ENCODE results near the gene SCN3B.

Gene SCN3B

GRCh38 chr11:123640029-123640428 lies 14.4 kb downstream of the SCN3B start:
- no peak for DNase-seq (ENCODE audit: low read depth, low spot score)
- Histone ChIP-seq H3K27me3 (ENCODE audit: control insufficient read depth, insufficient read depth, low read length) (no peaks in the 10 kb centered on the region), H3K4me1 (ENCODE audit: control insufficient read depth, insufficient read depth, low read length) (peaks cover 3% of the 10 kb centered on the region; the same call in 1 of the 2 replicates), H3K27ac (ENCODE audit: low read length) (no peak overlapping the region), H3K36me3 (ENCODE audit: control insufficient read depth, insufficient read depth, low read length) (no peaks in the 10 kb centered on the region), H3K4me3 (ENCODE audit: low read length) (no peak overlapping the region), H3K9me3 (ENCODE audit: control insufficient read depth, insufficient read depth, low read length) (no peaks in the 10 kb centered on the region)
- no CpG with 5 or more reads among the region's 5 CpGs for WGBS (ENCODE audit: insufficient coverage, insufficient read length)

- WGBS (ENCODE audit: insufficient coverage, insufficient read length): no CpG with 5 or more reads among the region's 3 CpGs
- H3K4me1 ChIP-seq (ENCODE audit: control insufficient read depth, insufficient read depth, low read length): no peaks in the 10 kb centered on the region
- H3K27me3 ChIP-seq (ENCODE audit: control insufficient read depth, insufficient read depth, low read length): no peaks in the 10 kb centered on the region
Measured at GRCh38 chr11:123630126-123630608, 24.3 kb downstream of the SCN3B start.

GRCh38 chr11:123628936-123629683 lies 25.3 kb downstream of the SCN3B start:
- H3K27me3 ChIP-seq (ENCODE audit: control insufficient read depth, insufficient read depth, low read length): no peaks in the 10 kb centered on the region
- no peaks in the 10 kb centered on the region for H3K4me1 ChIP-seq (ENCODE audit: control insufficient read depth, insufficient read depth, low read length)
- H3K36me3 ChIP-seq (ENCODE audit: control insufficient read depth, insufficient read depth, low read length): no peaks in the 10 kb centered on the region
- no peak for DNase-seq (ENCODE audit: low read depth, low spot score)
- H3K27ac ChIP-seq (ENCODE audit: low read length): no peak overlapping the region
- no CpG with 5 or more reads among the region's 10 CpGs for WGBS (ENCODE audit: insufficient coverage, insufficient read length)
- no peak overlapping the region for H3K4me3 ChIP-seq (ENCODE audit: low read length)
- H3K9me3 ChIP-seq (ENCODE audit: control insufficient read depth, insufficient read depth, low read length): no peaks in the 10 kb centered on the region

More at GRCh38 chr11:123630126-123630608, 24.3 kb downstream of the SCN3B start:
- H3K27ac ChIP-seq (ENCODE audit: low read length): no peak overlapping the region
- no peaks in the 10 kb centered on the region for H3K36me3 ChIP-seq (ENCODE audit: control insufficient read depth, insufficient read depth, low read length)
- no peak for DNase-seq (ENCODE audit: low read depth, low spot score)
- no peaks in the 10 kb centered on the region for H3K9me3 ChIP-seq (ENCODE audit: control insufficient read depth, insufficient read depth, low read length)
- no peak overlapping the region for H3K4me3 ChIP-seq (ENCODE audit: low read length)

DNA sequence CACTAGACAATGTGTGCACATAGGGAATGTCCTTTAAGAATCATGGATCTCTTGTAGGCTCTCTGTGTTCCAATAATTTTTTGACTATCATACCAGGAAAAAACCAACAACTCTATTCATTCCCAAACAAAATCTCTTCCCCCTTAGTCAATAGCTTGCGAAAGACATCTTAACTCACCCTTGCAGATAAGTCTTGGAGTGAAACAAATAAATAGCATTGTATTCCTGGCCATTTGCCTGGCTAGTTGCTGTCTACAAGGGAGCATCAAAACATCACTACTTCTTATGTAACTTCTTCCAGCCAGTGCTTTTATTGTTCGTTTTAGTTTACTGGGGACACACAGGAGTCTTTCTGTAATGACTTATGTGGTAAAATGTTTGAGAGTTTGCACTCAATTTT lies 29.4 kb downstream of the SCN3B start:
- 100% methylated on average over 1 of the region's 2 CpGs for WGBS (ENCODE audit: insufficient coverage, insufficient read length)
- DNase-seq (ENCODE audit: low read depth, low spot score): no peak
- no peaks in the 10 kb centered on the region; the same call in 1 of the 2 replicates for H3K36me3 ChIP-seq (ENCODE audit: control insufficient read depth, insufficient read depth, low read length)
- no peaks in the 10 kb centered on the region for H3K9me3 ChIP-seq (ENCODE audit: control insufficient read depth, insufficient read depth, low read length)
- H3K4me3 ChIP-seq (ENCODE audit: low read length): no peak overlapping the region
- H3K27me3 ChIP-seq (ENCODE audit: control insufficient read depth, insufficient read depth, low read length): no peaks in the 10 kb centered on the region
- H3K27ac ChIP-seq (ENCODE audit: low read length): no peak overlapping the region
- no peaks in the 10 kb centered on the region for H3K4me1 ChIP-seq (ENCODE audit: control insufficient read depth, insufficient read depth, low read length)

- DNase-seq (ENCODE audit: low read depth, low spot score): no peak
- H3K4me3 ChIP-seq (ENCODE audit: low read length): no peak overlapping the region
- H3K36me3 ChIP-seq (ENCODE audit: control insufficient read depth, insufficient read depth, low read length): peaks cover 5% of the 10 kb centered on the region; the same call in 1 of the 2 replicates
- H3K9me3 ChIP-seq (ENCODE audit: control insufficient read depth, insufficient read depth, low read length): no peaks in the 10 kb centered on the region
- H3K27ac ChIP-seq (ENCODE audit: low read length): no peak overlapping the region
- no peaks in the 10 kb centered on the region for H3K4me1 ChIP-seq (ENCODE audit: control insufficient read depth, insufficient read depth, low read length)
- no CpG with 5 or more reads among the region's 9 CpGs for WGBS (ENCODE audit: insufficient coverage, insufficient read length)
- no peaks in the 10 kb centered on the region for H3K27me3 ChIP-seq (ENCODE audit: control insufficient read depth, insufficient read depth, low read length)
Measured at GRCh38 chr11:123622576-123622975, 31.8 kb downstream of the SCN3B start.

DNA sequence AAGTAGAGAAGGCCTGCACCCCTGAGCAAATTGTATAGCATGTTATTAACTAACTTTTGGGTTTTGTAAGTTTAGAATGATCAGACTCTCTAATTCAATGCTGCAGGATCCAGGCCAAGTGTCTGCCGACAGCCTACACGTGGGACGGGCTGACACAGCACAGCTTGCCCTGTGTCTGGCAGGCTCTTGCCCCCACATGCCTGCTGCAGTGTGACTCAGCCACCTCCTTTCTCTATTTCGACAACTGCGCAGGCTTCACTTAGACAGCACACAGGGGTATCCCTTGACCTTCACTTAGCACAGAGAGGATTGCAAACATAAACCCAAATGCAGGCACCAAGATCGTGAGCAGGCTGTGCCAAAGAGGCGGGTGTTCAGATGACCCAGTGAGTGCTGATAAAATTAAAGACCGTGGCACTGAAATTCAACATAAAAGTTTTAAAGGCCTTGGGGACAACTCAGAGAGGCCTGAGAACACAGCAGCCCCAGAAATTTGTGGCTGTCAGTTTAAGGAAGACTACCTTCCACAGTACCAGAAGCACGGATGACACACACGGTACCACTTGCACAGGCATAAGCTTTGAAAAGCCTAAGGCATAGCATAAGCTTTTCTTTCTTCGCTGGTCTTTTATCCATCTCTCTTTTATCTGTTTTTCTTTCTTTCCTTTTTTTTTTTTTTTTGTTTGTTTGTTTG lies 37.8 kb downstream of the SCN3B start:
- no peaks in the 10 kb centered on the region for H3K9me3 ChIP-seq (ENCODE audit: control insufficient read depth, insufficient read depth, low read length)
- no peaks in the 10 kb centered on the region for H3K27me3 ChIP-seq (ENCODE audit: control insufficient read depth, insufficient read depth, low read length)
- H3K4me3 ChIP-seq (ENCODE audit: low read length): no peak overlapping the region
- no peaks in the 10 kb centered on the region for H3K4me1 ChIP-seq (ENCODE audit: control insufficient read depth, insufficient read depth, low read length)
- peaks cover 10% of the 10 kb centered on the region; the same call in 1 of the 2 replicates for H3K36me3 ChIP-seq (ENCODE audit: control insufficient read depth, insufficient read depth, low read length)
- WGBS (ENCODE audit: insufficient coverage, insufficient read length): no CpG with 5 or more reads among the region's 11 CpGs
- no peak for DNase-seq (ENCODE audit: low read depth, low spot score)
- no peak overlapping the region for H3K27ac ChIP-seq (ENCODE audit: low read length)

DNA sequence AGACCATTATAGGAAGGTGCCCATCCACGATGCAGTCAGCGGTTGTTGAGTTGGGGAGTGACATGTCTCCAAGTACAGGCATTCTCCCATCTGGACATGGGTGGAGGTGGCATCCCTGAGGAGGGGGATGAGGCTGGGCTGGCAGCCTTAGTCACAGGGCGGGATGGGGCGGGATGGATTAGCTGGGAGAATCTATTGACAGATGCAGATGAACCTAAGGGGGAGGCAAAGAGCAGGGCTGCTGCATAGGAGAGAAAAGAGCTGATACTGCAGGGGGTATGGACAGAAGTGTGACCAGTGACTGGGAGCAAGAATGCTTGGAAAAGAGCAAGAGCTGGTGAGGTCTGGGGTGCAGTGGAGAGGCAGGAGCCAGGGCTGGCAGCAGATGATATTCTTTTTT lies 42.7 kb downstream of the SCN3B start:
- peaks cover 9% of the 10 kb centered on the region for H3K36me3 ChIP-seq (ENCODE audit: control insufficient read depth, insufficient read depth, low read length)
- no peaks in the 10 kb centered on the region for H3K27me3 ChIP-seq (ENCODE audit: control insufficient read depth, insufficient read depth, low read length)
- no peaks in the 10 kb centered on the region for H3K4me1 ChIP-seq (ENCODE audit: control insufficient read depth, insufficient read depth, low read length)
- WGBS (ENCODE audit: insufficient coverage, insufficient read length): no CpG with 5 or more reads among the region's 4 CpGs
- no peak overlapping the region for H3K27ac ChIP-seq (ENCODE audit: low read length)
- H3K4me3 ChIP-seq (ENCODE audit: low read length): no peak overlapping the region
- no peak for DNase-seq (ENCODE audit: low read depth, low spot score)
- H3K9me3 ChIP-seq (ENCODE audit: control insufficient read depth, insufficient read depth, low read length): no peaks in the 10 kb centered on the region

GRCh38 chr11:123608945-123609344 lies 45.5 kb downstream of the SCN3B start:
- Histone ChIP-seq H3K9me3 (ENCODE audit: control insufficient read depth, insufficient read depth, low read length) (no peaks in the 10 kb centered on the region), H3K4me1 (ENCODE audit: control insufficient read depth, insufficient read depth, low read length) (no peaks in the 10 kb centered on the region), H3K4me3 (ENCODE audit: low read length) (no peak overlapping the region), H3K27ac (ENCODE audit: low read length) (no peak overlapping the region), H3K27me3 (ENCODE audit: control insufficient read depth, insufficient read depth, low read length) (no peaks in the 10 kb centered on the region), H3K36me3 (ENCODE audit: control insufficient read depth, insufficient read depth, low read length) (peaks cover 10% of the 10 kb centered on the region)
- DNase-seq (ENCODE audit: low read depth, low spot score): no peak
- WGBS (ENCODE audit: insufficient coverage, insufficient read length): no CpG with 5 or more reads among the region's 8 CpGs

DNA sequence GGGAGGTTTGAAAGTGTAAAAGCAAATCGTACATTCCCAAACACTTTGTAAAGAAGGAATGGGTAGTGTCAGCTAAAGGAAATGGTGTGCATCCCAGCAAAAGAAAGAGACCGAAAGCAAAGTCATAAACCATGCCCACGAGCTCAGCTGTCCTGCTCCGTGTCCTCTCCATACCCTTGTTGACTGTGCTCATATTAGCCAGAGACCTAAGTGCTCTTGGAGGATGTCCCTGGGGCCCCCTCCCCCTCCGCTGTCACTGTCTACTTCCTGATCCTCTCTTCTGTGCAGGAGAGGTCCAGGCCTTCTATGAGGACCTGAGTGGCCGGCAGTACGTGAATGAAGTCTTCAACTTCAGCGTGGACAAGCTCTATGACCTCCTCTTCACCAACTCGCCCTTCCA lies 46.1 kb downstream of the SCN3B start:
- Histone ChIP-seq H3K27me3 (ENCODE audit: control insufficient read depth, insufficient read depth, low read length) (no peaks in the 10 kb centered on the region; the same call in 1 of the 2 replicates), H3K4me1 (ENCODE audit: control insufficient read depth, insufficient read depth, low read length) (no peaks in the 10 kb centered on the region), H3K27ac (ENCODE audit: low read length) (no peak overlapping the region), H3K4me3 (ENCODE audit: low read length) (no peak overlapping the region), H3K9me3 (ENCODE audit: control insufficient read depth, insufficient read depth, low read length) (no peaks in the 10 kb centered on the region), H3K36me3 (ENCODE audit: control insufficient read depth, insufficient read depth, low read length) (peaks cover 10% of the 10 kb centered on the region)
- DNase-seq (ENCODE audit: low read depth, low spot score): no peak
- no CpG with 5 or more reads among the region's 9 CpGs for WGBS (ENCODE audit: insufficient coverage, insufficient read length)

GRCh38 chr11:123607781-123608180 lies 46.6 kb downstream of the SCN3B start:
- H3K4me1 ChIP-seq (ENCODE audit: control insufficient read depth, insufficient read depth, low read length): 0 out of 2 replicates have a peak, but pooled peaks cover 1% of the 10 kb centered on the region
- DNase-seq (ENCODE audit: low read depth, low spot score): no peak
- H3K9me3 ChIP-seq (ENCODE audit: control insufficient read depth, insufficient read depth, low read length): no peaks in the 10 kb centered on the region
- peaks cover 12% of the 10 kb centered on the region for H3K36me3 ChIP-seq (ENCODE audit: control insufficient read depth, insufficient read depth, low read length)
- no peaks in the 10 kb centered on the region; the same call in 1 of the 2 replicates for H3K27me3 ChIP-seq (ENCODE audit: control insufficient read depth, insufficient read depth, low read length)
- WGBS (ENCODE audit: insufficient coverage, insufficient read length): no CpG with 5 or more reads among the region's 1 CpG
- no peak overlapping the region for H3K27ac ChIP-seq (ENCODE audit: low read length)
- no peak overlapping the region for H3K4me3 ChIP-seq (ENCODE audit: low read length)
